Type B pancreatic cell (in vitro differentiated cells): ENCODE results near the gene TMEM270. TPM values are rescaled to one million over a fixed set of nuclear protein-coding genes. Genes with fewer than 3 reads are reported as not detected.

ENCODE experiments used
- DNase-seq: peaks from one replicate; pipeline ENCODE4 v3.0.0; 2021; ENCODE audit warnings: mixed read lengths; ENCODE audit not compliant: unreplicated experiment; ENCODE audit errors: extremely low spot score
- H3K27ac Mint-ChIP-seq: 2 replicates; pipeline ENCODE4 v1.8.0; 2021; ENCODE audit warnings: mild to moderate bottlenecking, mixed read lengths
- H3K27me3 Mint-ChIP-seq: 2 replicates; pipeline ENCODE4 v1.8.0; 2021; ENCODE audit warnings: mixed read lengths
- H3K36me3 Mint-ChIP-seq: 2 replicates; pipeline ENCODE4 v1.8.0; 2021; ENCODE audit warnings: mixed read lengths
- H3K4me1 Mint-ChIP-seq: one replicate; pipeline ENCODE4 v1.8.0; 2021; ENCODE audit warnings: mixed read lengths; ENCODE audit not compliant: unreplicated experiment
- H3K4me3 Mint-ChIP-seq: 2 replicates; pipeline ENCODE4 v1.8.0; 2021; ENCODE audit warnings: mild to moderate bottlenecking, mixed read lengths
- H3K9me3 Mint-ChIP-seq: 2 replicates; pipeline ENCODE4 v1.8.0; 2021; ENCODE audit warnings: mixed read lengths
- total RNA-seq: library from RNA; stranded (reverse); gene quantifications from 2 replicates; pipeline ENCODE4 v1.2.1, GENCODE V29; 2021; ENCODE audit warnings: low replicate concordance
- TF ChIP-seq, protein P1 (sequence below): fragments of 200-600 bp; sonication (generic); conservative IDR thresholded peaks from 2 replicates; pipeline ENCODE4 v1.5.0; 2021; ENCODE audit warnings: antibody characterized with exemption, mild to moderate bottlenecking

TMEM270 gene
- total RNA-seq, 1 donor from 2014 or later = not detected

- Mint-ChIP-seq H3K27ac (peak overlapping the region; percentile 54), H3K4me1 (peaks cover under 1% of the 10 kb centered on the region), H3K36me3 (peaks cover under 1% of the 10 kb centered on the region), H3K9me3 (no peaks in the 10 kb centered on the region), H3K27me3 (peaks cover under 1% of the 10 kb centered on the region), H3K4me3 (peak overlapping the region; percentile 13)
- TF ChIP-seq, protein P1, sequence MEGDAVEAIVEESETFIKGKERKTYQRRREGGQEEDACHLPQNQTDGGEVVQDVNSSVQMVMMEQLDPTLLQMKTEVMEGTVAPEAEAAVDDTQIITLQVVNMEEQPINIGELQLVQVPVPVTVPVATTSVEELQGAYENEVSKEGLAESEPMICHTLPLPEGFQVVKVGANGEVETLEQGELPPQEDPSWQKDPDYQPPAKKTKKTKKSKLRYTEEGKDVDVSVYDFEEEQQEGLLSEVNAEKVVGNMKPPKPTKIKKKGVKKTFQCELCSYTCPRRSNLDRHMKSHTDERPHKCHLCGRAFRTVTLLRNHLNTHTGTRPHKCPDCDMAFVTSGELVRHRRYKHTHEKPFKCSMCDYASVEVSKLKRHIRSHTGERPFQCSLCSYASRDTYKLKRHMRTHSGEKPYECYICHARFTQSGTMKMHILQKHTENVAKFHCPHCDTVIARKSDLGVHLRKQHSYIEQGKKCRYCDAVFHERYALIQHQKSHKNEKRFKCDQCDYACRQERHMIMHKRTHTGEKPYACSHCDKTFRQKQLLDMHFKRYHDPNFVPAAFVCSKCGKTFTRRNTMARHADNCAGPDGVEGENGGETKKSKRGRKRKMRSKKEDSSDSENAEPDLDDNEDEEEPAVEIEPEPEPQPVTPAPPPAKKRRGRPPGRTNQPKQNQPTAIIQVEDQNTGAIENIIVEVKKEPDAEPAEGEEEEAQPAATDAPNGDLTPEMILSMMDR = no peak
- no peak for DNase-seq
Observed at GRCh38 chr7:73838642-73839041, 22.3 kb upstream of the TMEM270 start.

DNA sequence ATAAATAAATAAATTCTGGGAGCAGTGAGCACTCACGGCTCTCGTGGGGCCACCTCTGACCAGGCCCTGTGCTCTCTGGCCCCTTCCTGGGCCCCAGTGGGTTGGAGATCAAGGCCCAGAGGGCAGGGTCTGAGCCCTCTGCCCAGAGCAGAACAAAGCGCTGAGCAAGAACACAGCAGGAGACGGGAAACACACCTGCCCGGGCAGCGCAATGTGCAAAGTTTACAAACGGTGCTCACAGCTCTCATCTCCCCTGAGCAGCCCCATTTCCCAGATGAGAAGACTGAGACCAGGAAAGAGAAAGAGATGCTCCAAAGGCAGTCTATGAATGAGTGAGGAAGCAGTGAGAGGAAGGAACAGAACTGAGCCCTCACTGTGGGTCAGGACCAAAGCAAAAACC, 21.7 kb upstream of the TMEM270 start:
- TF ChIP-seq, protein P1 = no peak
- Mint-ChIP-seq H3K27me3 (no peaks in the 10 kb centered on the region), H3K4me1 (peaks cover 5% of the 10 kb centered on the region), H3K4me3 (no peak overlapping the region), H3K9me3 (no peaks in the 10 kb centered on the region), H3K36me3 (no peaks in the 10 kb centered on the region), H3K27ac (no peak overlapping the region)
- DNase-seq = no peak

DNA sequence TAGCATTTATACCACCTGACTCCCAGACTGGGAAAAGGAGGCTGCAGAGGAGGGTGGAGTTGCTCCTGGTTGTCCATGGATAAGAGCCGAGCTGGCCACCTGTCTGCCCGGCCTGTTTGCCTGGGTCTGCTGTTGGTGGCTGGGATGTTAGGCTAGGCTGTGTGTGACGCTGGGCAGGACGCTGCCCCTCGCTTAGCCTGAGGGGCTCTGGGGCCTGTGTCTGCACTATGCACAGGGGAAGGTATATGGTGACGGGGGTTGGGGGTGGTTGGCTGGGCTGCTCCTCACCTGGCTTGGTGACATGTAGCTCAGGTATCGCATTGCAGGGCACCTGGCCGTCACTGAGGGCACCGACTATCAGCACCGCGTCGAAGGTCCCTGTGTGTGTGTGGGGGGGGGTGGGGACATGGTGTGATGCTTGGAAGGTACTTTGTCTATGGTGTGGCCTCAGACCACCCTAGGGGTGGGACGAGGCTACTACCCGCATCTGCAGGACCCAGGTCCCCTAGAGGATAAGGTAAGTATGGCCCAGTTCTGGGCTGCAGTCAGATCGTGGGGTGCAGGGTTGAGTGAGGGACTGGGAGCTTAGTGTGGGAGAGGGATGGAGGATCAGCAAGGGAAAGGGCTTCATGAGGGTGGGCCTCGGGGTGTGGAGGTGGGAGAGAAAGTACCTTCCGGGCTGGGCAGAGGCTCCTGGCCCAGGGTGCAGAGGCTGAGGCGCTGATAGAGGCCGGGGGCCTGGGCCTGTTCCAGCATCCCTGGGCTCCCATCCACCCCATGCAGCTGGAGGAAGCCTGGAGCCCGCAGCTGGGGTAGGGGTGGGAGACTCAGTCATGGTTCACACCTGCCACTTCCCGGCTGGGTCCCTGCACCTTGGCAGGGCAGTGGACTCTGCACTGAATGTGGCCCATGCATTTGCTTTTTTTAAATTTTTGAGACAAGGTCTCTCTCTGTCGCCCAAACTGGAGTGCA, 20.9 kb upstream of the TMEM270 start:
- Mint-ChIP-seq H3K4me3 (peak overlapping the region; percentile 75), H3K36me3 (no peaks in the 10 kb centered on the region), H3K4me1 (peaks cover 5% of the 10 kb centered on the region), H3K27me3 (no peaks in the 10 kb centered on the region), H3K27ac (no peak overlapping the region), H3K9me3 (no peaks in the 10 kb centered on the region)
- TF ChIP-seq, protein P1 = peak; percentile 34
- no peak for DNase-seq

- Mint-ChIP-seq H3K9me3 (no peaks in the 10 kb centered on the region), H3K4me1 (peaks cover 10% of the 10 kb centered on the region), H3K4me3 (peak overlapping the region; percentile 92), H3K27ac (peak overlapping the region; percentile 13), H3K36me3 (no peaks in the 10 kb centered on the region), H3K27me3 (no peaks in the 10 kb centered on the region)
- no peak for DNase-seq
- TF ChIP-seq, protein P1 = no peak
Observed at GRCh38 chr7:73840715-73841379, 20.1 kb upstream of the TMEM270 start.

- Mint-ChIP-seq H3K27me3 (no peaks in the 10 kb centered on the region), H3K27ac (peak overlapping the region; percentile 87), H3K9me3 (no peaks in the 10 kb centered on the region), H3K4me1 (peaks cover 14% of the 10 kb centered on the region), H3K4me3 (peak overlapping the region; percentile 92), H3K36me3 (no peaks in the 10 kb centered on the region)
- TF ChIP-seq, protein P1 = no peak
- no peak for DNase-seq
Observed at GRCh38 chr7:73841689-73842066, 19.3 kb upstream of the TMEM270 start.
